Ovary (tissue), 3 donors: ENCODE data around the gene MED27.

Source experiments
- EP300 ChIP-seq: sonication (generic); formaldehyde crosslinking; IDR thresholded peaks from one replicate; pipeline ENCODE4 v1.6.1; 2017; ENCODE audit warnings: antibody characterized with exemption
- TF ChIP-seq, protein P1 (sequence below), 3 donors: fragments of 450-650 bp in 2 of 3; fragments of 200-600 bp in 1 of 3; IDR thresholded peaks; one replicate each; pipeline versions ENCODE4 v1.5.1 to v1.8.0; 2016 to 2022; ENCODE audit warnings: antibody characterized with exemption in 3 of 3, mild to moderate bottlenecking in 1 of 3
- donor health status: DM: no; HTN: no; CAD: no.

DNA sequence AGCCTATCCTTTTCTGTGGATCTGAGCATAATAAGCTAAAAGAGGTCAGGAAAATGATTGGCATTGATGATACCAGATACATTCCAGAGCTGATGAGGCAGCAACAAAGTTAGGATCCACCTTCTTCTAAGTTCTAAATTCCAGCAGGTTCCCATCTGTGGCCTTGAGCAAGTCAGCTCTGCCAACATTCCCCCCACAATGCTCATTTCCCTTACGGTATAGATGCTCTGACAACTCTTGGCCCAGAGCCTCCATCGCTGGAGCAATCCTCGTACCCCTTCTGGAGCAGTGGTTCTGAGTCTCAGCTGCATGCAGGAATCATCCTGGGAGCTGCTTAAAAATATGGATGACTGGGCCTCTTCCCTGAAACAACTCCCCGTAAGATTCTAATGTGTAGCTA, 78.1 kb downstream of the MED27 start:
- TF ChIP-seq, protein P1, sequence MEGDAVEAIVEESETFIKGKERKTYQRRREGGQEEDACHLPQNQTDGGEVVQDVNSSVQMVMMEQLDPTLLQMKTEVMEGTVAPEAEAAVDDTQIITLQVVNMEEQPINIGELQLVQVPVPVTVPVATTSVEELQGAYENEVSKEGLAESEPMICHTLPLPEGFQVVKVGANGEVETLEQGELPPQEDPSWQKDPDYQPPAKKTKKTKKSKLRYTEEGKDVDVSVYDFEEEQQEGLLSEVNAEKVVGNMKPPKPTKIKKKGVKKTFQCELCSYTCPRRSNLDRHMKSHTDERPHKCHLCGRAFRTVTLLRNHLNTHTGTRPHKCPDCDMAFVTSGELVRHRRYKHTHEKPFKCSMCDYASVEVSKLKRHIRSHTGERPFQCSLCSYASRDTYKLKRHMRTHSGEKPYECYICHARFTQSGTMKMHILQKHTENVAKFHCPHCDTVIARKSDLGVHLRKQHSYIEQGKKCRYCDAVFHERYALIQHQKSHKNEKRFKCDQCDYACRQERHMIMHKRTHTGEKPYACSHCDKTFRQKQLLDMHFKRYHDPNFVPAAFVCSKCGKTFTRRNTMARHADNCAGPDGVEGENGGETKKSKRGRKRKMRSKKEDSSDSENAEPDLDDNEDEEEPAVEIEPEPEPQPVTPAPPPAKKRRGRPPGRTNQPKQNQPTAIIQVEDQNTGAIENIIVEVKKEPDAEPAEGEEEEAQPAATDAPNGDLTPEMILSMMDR (IDR thresholded peaks at IDR 0.05): no peak
- TF ChIP-seq EP300: no peak
